GM12878 (cell line): Measurements from ENCODE around the gene HLA-DPB1. TPM values are rescaled to one million over a fixed set of nuclear protein-coding genes. Genes with fewer than 3 reads are reported as not detected.

Source experiments
- ATF2 ChIP-seq: IDR thresholded peaks from 2 replicates; pipeline ENCODE4 v1.6.1; 2012; ENCODE audit warnings: low read length, inconsistent platforms
- ATF7 ChIP-seq: fragments of 450-650 bp; IDR thresholded peaks from 2 replicates; pipeline ENCODE4 v1.6.1; 2016; ENCODE audit warnings: low read depth, mild to moderate bottlenecking
- BACH1 ChIP-seq: fragments of 450-650 bp; IDR thresholded peaks from 2 replicates; pipeline ENCODE4 v1.6.1; 2017; ENCODE audit warnings: mild to moderate bottlenecking, borderline replicate concordance
- BCL3 ChIP-seq: IDR thresholded peaks from 2 replicates; pipeline ENCODE4 v1.6.1; 2011; ENCODE audit warnings: borderline replicate concordance, low read depth, mild to moderate bottlenecking, moderate library complexity, low read length; ENCODE audit not compliant: insufficient read depth, poor library complexity, severe bottlenecking
- BMI1 ChIP-seq: fragments of 450-650 bp; IDR thresholded peaks from 2 replicates; pipeline ENCODE4 v1.6.1; 2016; ENCODE audit warnings: mild to moderate bottlenecking, moderate library complexity, borderline replicate concordance
- CBFB ChIP-seq: IDR thresholded peaks from 2 replicates; pipeline ENCODE4 v1.6.1; 2016; ENCODE audit warnings: antibody characterized with exemption, low read depth
- CREB1 ChIP-seq: IDR thresholded peaks from 2 replicates; pipeline ENCODE4 v1.6.1; 2012; ENCODE audit warnings: low read depth, mild to moderate bottlenecking, inconsistent platforms
- EGR1 ChIP-seq, 2 experiments: IDR thresholded peaks; 1 replicate in 1 of 2; 2 replicates in 1 of 2; pipeline ENCODE4 v1.6.1; 2011 to 2012; ENCODE audit warnings: low read depth in 2 of 2, low read length in 2 of 2, borderline replicate concordance in 1 of 2, mild to moderate bottlenecking in 1 of 2, moderate library complexity in 1 of 2
- ETV6 ChIP-seq, 2 experiments: fragments of 450-650 bp in 1 of 2; IDR thresholded peaks in 1 of 2; conservative IDR thresholded peaks in 1 of 2; 2 replicates each; pipeline ENCODE4 v1.6.1; 2014; ENCODE audit warnings: antibody characterized with exemption in 1 of 2, borderline replicate concordance in 1 of 2, low read depth in 1 of 2, mild to moderate bottlenecking in 1 of 2, moderate library complexity in 1 of 2
- EZH2 ChIP-seq: IDR thresholded peaks from 2 replicates; pipeline ENCODE4 v1.6.1; 2012; ENCODE audit warnings: low read depth, mild to moderate bottlenecking, control low read depth, inconsistent platforms, low read length, borderline replicate concordance; ENCODE audit not compliant: control insufficient read depth
- FOS ChIP-seq: IDR thresholded peaks from 3 replicates; pipeline ENCODE4 v1.6.1; 2011; ENCODE audit warnings: borderline replicate concordance; ENCODE audit not compliant: insufficient read length; ENCODE audit errors: extremely low read depth
- HCFC1 ChIP-seq: fragments of 150-350 bp; IDR thresholded peaks from 2 replicates; pipeline ENCODE4 v1.6.1; 2014; ENCODE audit warnings: low read length
- JUND ChIP-seq: IDR thresholded peaks from 2 replicates; pipeline ENCODE4 v1.6.1; 2012; ENCODE audit warnings: low read depth, mild to moderate bottlenecking, low read length, improper control_type of control experiment, moderate library complexity
- MTA3 ChIP-seq: IDR thresholded peaks from 2 replicates; pipeline ENCODE4 v1.6.1; 2012; ENCODE audit warnings: low read length, inconsistent platforms, borderline replicate concordance
- NBN ChIP-seq: fragments of 450-650 bp; IDR thresholded peaks from 2 replicates; pipeline ENCODE4 v1.6.1; 2016
- NFIC ChIP-seq: IDR thresholded peaks from 2 replicates; pipeline ENCODE4 v1.6.1; 2012; ENCODE audit warnings: low read depth, mild to moderate bottlenecking, inconsistent platforms, low read length, moderate library complexity
- PAX5 ChIP-seq: IDR thresholded peaks from 2 replicates; pipeline ENCODE4 v1.6.1; 2011; ENCODE audit warnings: low read depth, low read length, borderline replicate concordance
- PKNOX1 ChIP-seq: fragments of 450-650 bp; IDR thresholded peaks from 2 replicates; pipeline ENCODE4 v1.6.1; 2016; ENCODE audit warnings: mild to moderate bottlenecking
- PML ChIP-seq: IDR thresholded peaks from 2 replicates; pipeline ENCODE4 v1.6.1; 2012; ENCODE audit warnings: low read length, inconsistent platforms
- RUNX3 ChIP-seq: IDR thresholded peaks from 2 replicates; pipeline ENCODE4 v1.6.1; 2012; ENCODE audit warnings: low read length, inconsistent platforms
- SIN3A ChIP-seq: IDR thresholded peaks from 2 replicates; pipeline ENCODE4 v1.6.1; 2012; ENCODE audit warnings: low read depth, low read length, improper control_type of control experiment
- SMC3 ChIP-seq: IDR thresholded peaks from 2 replicates; pipeline ENCODE4 v1.6.1; 2011; ENCODE audit warnings: low read length, improper control_type of control experiment, borderline replicate concordance
- SP1 ChIP-seq: IDR thresholded peaks from one replicate; pipeline ENCODE4 v1.6.1; 2011; ENCODE audit warnings: low read depth, low read length
- STAT1 ChIP-seq: fragments of 450-650 bp; conservative IDR thresholded peaks from 2 replicates; pipeline ENCODE4 v1.6.1; 2014; ENCODE audit warnings: antibody characterized with exemption, mild to moderate bottlenecking
- ZBED1 ChIP-seq: IDR thresholded peaks from 2 replicates; pipeline ENCODE4 v1.6.1; 2016; ENCODE audit warnings: borderline replicate concordance
- ZSCAN29 ChIP-seq: fragments of 450-650 bp; IDR thresholded peaks from 2 replicates; pipeline ENCODE4 v1.6.1; 2017; ENCODE audit warnings: mild to moderate bottlenecking, moderate library complexity
- ZZZ3 ChIP-seq: IDR thresholded peaks from 2 replicates; pipeline ENCODE4 v1.6.1; 2011; ENCODE audit warnings: low read depth; ENCODE audit not compliant: control insufficient read depth, insufficient read length
- polyA plus RNA-seq, 11 experiments: library from polyadenylated mRNA; depleted of rRNA in 4 of 11; unstranded in 6 of 11; stranded (reverse) in 5 of 11; fragments of >200 nt; fragmentation: Nextera tagmentation in 4 of 11; fragmentation: Illumina TruSeq in 1 of 11; extraction: Ambion mirVana in 4 of 11; extraction: Trizol in 1 of 11; gene quantifications; 1 replicate in 1 of 11; 2 replicates in 10 of 11; pipeline versions ENCODE4 v1.2.1 to v1.2.3, GENCODE V29; 2011 to 2016; ENCODE audit warnings: inconsistent platforms in 2 of 11, missing spikeins in 2 of 11, low read depth in 1 of 11
- total RNA-seq, 4 experiments: library from RNA; depleted of rRNA in 3 of 4; stranded (reverse); fragments of >200 nt in 3 of 4; fragmentation: Illumina TruSeq in 1 of 4; extraction: Trizol in 1 of 4; gene quantifications; 2 replicates each; pipeline versions ENCODE4 v1.2.1 to v1.2.3, GENCODE V29; 2013 to 2021
- TF ChIP-seq, protein P1 (sequence below): IDR thresholded peaks from 2 replicates; pipeline ENCODE4 v1.6.1; 2011; ENCODE audit warnings: low read depth, mild to moderate bottlenecking, low read length, moderate library complexity, borderline replicate concordance; ENCODE audit errors: extremely low read depth

The HLA-DPB1 gene
- total and polyA plus RNA-seq, 10 of the 15 experiments (the other 5 are each of a cell fraction or from before 2014, with no cell fraction given): 101 to 675 (median 352) TPM

DNA sequence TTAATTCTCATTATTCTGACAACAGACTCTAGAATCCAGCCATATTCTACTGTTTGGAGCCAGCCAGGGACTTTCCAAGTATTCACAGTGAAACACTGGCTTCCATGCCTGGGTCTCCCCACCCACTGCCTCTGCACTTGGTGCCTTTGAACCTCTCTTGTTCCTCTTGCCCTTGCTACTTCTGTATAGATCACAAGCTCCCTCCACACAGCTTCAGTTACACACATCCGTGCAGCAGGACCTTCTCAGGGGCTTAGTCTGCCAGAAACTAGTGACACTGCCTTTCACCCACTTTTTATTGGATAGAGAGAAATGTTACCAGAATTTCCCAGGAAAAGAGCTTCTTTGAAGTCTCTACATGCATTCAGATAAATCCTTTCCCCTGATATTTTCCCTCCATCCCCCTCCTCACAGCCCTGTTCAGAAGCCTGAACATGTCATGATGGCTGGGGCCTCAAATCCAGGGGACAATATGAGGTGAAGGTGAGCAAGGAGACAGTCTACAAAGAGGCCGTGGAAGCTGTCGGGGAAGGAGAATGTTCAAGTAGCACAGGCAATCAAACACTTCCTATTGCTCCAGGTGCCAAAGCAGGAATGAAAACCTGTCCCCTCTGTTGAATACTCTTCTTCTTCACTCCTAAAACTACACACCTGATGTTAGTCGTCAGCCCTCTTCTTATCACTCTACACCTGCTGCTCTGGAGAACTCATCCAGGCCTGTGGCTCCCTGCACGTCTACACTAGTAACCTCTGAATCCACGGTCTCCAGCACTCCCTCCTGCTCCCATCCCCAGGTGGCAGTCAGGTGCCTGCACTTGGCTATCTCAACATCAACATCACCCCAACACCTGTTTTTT is 46.2 kb upstream of the HLA-DPB1 start (continued):
- TF ChIP-seq PKNOX1 (no peak), JUND (no peak), HCFC1 (0 out of 2 replicates have a peak, but pooled peaks have one; percentile 34), ZBED1 (peak; percentile 84), ATF2 (peak; percentile 38), MTA3 (no peak), NBN (peak; percentile 77), ZSCAN29 (no peak), RUNX3 (peak; percentile 28), EZH2 (no peak), SMC3 (peak; percentile 22; the same call in 1 of the 2 replicates), SIN3A (no peak), EGR1 (IDR thresholded peaks at IDR 0.05; ENCODE audit: borderline replicate concordance in 1 of 2, low read depth in 2 of 2, low read length in 2 of 2) (no peak; a peak in 1 of 3 replicates), STAT1 (no peak), ZZZ3 (no peak), BMI1 (peak; percentile 16; the same call in 1 of the 2 replicates), ETV6 (conservative IDR thresholded peaks at IDR 0.05 in 1 of 2, IDR thresholded peaks at IDR 0.05 in 1 of 2; ENCODE audit: borderline replicate concordance in 1 of 2, low read depth in 1 of 2) (peak in 1 of 2 experiments; percentile 76; a peak in 2 of 4 replicates), SP1 (peak; percentile 55), BCL3 (peak; percentile 69), ATF7 (peak; percentile 47; the same call in 1 of the 2 replicates), PML (peak; percentile 72), CREB1 (peak; percentile 98), NFIC (peak; percentile 67; the same call in 1 of the 2 replicates), BACH1 (peak; percentile 35), PAX5 (peak; percentile 69; the same call in 1 of the 2 replicates), FOS (peak; percentile 25), CBFB (peak; percentile 67)
- TF ChIP-seq, protein P1, sequence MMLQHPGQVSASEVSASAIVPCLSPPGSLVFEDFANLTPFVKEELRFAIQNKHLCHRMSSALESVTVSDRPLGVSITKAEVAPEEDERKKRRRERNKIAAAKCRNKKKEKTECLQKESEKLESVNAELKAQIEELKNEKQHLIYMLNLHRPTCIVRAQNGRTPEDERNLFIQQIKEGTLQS: no peak
